Stimulated activated CD8-positive, alpha-beta memory T cell treated with anti-CD3 and anti-CD28 coated beads, Interleukin-4, amount 100 ng/mL, for 1 hour (primary cell): ENCODE results near the gene NRG3.
"Not testable (repeated sequence)": the region's sequence is repeated elsewhere in the genome, so short reads cannot be mapped to it uniquely, and the experiment has no call there.

Experiments
- DNase-seq, 2 donors: peaks; one replicate each; pipeline ENCODE4 v3.0.0-alpha.2; 2020; ENCODE audit warnings: low read depth in 2 of 2, low spot score in 1 of 2

Gene NRG3

DNA sequence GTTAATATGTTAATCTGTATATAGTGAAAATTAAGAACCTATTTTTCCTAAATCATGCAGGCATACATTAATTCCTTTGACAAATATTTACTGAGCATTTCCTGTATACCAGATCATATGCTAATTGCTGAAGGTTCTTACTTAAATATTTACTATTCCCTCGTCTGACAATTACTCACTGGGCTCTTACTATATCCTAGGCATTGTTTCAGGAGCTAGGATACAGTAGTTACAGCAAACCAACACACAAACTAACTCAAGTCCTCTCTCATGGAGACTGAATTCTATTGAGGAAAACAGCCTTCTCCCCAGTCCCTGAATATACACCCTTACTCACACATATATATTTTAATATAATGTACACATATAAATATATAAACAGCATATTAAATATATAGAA, 786.0 kb downstream of the NRG3 start:
- no peak for DNase-seq

DNA sequence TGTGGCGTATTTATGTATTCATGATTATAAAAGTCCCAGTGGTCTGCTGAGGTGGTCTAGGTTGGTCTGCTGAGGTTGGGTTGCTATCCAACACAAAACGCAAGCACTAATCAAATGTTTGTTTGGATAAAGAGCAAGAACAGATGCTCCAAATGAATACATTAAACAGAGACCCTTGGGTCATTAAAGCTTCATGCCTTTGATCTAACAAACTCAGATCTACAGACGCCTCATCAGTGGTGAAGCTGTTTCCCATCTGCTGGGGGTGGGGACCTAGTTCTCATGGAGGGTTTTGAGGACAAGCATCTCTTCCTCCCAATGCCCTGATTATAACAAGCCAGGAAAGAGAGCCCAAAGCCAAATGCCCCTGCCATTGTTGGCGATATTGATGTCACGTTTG, 786.7 kb downstream of the NRG3 start:
- no peak for DNase-seq

DNA sequence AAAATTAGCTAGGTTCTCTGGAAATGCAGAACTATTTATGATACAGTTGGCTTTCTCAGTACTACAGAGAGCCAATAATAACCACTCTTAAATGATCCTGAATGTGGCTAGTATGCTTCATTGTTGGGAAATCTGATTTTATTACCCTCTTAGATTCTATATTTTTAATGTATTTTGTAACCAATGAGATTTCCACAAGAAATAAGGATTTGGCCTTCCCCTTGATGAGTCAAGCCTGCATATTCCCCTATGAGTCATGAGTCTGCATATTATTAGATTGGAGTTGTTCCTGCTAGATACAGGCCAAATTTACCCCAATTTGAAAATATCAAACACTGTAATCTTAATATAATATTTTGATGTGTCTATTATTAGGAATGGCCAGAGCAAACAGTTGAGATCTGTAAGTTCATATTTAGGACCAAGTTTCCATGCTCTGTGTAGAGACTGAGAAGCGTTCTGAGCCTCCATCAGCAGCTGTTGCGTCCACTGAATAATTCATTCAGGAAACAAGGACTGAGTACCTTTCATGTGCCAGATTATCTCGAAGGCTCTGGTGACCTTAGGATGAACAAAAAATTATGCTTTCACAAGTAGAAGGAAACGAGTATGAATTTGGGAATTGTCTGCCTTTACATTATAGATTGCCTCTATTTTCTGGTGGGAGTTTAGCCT, 793.4 kb downstream of the NRG3 start:
- DNase-seq = no peak

DNA sequence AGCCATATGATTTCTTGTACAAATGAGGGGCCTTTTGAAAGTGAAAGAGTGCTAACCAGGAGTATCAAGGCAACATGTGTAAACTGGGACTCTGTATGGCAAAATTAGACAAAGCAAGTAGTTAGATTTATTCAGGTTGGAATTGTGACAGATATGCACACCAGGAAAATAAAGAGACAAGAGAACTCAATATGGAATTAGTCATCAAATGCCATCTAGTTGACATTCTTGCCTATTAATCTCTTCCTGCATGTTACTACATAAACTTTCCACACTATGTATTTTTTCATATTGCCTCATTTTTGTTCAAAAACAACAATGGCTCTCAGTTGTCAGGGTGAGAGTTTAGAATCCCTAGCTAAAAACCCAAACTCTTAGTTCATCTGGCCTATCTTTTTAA, 799.0 kb downstream of the NRG3 start:
- no peak for DNase-seq

DNA sequence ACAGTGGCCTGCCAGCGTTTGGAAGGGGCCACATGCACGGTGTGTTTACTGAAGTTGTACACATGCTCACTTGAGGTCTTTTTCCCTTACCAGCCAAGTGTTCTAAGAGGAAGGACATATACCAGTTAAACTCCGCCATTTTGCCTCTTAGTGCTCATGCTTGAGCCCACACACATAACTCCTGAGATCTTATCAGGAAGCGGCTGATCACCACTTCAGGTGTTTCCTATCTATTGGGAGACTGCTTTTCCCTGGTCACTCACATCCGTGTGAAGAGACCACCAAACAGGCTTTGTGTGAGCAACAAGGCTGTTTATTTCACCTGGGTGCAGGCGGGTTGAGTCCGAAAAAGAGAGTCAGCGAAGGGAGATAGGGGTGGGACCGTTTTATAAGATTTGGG, 802.9 kb downstream of the NRG3 start:
- not testable (repeated sequence) for DNase-seq

DNA sequence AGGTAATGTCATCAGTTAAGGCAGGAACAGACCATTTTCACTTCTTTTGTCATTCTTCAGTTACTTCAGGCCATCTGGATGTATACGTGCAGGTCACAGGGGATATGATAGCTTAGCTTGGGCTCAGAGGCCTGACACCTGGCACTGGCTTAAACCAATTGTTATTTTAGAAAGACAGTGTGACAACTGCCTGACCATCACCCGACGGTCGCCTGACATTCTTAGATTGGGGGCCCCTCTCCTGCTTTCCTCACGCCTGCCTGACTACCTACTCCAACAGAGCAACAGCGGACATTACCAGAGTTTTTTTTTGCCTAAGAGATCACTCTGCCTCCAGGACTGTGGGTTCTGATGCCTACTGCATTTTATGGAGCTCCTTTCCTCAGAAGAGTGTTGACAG, 803.5 kb downstream of the NRG3 start:
- DNase-seq = not testable (repeated sequence)

DNA sequence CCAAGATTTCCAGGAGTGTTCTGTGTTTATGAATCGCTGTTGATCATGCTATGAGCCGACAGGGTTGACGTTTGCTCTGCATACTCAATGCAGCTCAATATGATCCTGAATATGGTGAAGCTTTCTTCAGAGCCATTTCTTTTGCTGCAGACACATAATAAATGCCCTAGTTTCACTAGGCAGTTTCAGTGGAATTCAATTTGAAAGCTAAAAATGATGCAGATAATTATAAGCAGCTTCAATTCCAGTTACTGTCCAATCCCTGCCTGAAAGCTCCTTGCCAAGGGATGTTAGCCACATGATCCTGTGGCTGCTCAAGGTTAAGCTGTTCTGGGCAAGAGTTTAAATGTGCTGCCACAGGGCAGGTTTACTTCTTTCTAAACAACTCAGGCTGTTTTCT, 805.6 kb downstream of the NRG3 start:
- DNase-seq = no peak

DNA sequence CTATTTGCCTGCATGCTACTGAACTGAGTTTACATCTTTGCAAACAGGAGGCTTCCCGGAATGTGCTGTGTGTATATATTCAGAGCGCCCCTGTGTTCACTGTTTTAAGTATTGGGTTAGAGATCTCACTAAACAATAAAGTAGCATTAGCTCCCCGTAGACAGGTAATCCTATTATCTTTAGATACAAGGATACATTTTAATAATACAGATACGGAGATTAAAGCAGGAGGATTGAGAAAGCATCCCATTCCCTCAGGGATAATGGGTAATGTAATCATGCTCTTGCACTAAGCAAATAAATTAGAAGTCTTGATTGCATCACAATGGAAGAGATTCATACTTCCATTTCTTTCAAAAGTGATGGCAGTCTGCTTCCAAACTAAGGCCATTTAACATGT, 809.0 kb downstream of the NRG3 start:
- DNase-seq = no peak

DNA sequence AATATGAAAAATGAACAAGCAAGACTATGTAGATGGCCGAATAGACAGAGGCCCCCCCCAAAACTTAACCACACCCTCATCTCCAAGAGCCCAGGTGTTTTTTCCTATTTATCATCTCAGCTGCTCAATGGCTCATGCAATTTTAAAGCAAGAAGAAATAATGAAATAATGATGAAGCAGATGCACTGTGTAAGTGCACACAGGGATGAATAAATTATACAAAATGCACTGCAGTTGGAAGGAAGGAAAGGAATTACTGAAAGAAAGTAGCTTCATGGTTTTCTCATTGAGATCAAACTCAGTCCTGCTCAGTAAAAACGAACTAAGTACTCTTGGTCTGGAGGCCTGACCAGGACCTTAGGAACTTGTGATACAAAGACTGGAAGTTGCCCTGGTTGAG, 810.1 kb downstream of the NRG3 start:
- no peak for DNase-seq

DNA sequence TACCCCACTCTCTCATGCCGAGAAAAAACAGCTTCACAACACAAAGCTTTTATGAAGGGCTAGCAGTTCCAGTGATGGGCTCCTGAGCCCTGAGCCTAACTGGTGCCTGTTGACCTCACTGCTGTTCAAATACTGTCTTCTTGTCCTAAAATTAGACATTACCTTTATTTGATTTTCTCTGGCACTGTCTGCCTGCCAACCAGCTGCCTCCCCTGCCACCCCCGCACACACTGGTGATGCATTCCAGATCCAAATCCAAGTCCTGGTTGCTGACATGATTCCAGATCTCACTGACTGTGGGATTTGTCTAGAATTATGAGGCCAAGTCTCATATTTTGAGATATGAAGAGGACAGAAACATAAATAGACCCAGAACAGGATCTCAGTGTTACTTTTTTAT, 816.2 kb downstream of the NRG3 start:
- DNase-seq = no peak

DNA sequence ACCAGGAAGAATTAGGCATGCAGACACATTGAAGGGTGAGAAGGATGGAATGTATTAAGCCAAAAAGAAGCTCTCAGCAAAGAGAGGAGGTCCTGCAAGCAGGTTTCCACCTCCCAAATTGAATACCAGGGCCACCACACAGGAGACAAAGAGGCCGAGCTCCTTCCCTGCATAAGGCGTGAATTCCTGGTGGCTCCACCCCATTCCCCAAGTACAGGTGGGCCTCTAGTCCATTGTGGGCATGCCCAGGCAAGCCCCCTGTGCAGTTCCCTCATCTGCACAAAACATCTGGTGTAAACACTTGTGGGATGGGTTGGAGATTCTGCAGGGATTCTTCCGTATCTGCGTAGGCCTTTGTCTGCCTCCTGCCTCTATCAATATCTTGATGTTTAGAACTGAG, 817.5 kb downstream of the NRG3 start:
- no peak for DNase-seq

DNA sequence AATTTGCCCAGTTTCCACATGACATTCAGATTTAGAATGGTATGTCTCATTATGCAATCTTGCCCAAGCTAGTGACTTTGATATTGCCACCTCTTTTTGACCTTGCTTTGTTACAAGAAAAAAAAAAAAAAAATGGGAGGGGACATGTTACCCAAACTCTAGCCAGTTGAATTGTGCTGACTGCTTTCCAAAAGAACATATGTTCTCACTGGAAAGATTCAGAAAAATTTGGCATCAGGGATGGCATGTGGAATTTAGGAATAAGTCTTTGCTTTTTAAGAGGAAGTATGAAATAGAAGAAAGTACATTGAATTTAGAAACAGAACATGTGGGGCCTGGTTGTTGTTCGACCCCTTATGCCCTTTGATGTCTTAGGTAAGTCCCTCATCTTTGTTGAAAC, 846.8 kb downstream of the NRG3 start:
- no peak for DNase-seq

DNA sequence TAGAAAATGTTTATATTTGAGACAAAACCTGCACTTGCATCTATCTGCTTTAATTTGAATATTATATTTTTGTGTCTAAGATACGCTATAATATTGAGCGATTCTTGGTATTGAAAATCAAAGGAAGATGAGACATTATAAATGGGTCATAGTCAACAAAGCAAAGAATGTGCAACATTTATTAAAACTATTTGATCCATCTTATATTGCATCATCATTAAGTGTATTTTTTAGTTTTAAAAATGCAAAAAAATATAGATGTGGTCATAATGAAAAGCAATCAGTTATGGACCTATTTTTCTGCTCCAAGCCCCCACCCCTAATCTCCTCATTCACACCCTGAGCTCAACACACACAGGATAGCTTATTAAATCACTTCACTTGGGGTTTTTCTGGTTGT, 847.3 kb downstream of the NRG3 start:
- no peak for DNase-seq

DNA sequence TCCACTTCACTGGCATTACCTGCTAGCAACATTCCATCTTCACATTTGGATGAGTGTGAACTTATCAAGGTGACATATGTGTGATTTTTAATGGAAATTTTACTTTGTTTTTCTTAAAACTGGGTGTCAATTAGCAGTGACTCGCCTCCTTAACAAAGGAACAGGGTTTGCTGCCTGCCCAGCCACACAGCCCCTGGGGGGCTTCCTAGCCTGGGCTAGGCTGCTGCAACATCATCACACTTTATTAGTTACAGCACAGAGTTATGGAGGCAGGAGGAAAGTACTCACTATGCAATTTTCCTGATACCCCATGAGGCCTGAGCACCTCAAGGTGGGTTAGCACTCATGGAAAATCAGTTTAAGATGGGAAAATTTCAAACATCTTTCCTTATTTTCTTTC, 861.3 kb downstream of the NRG3 start:
- no peak for DNase-seq

DNA sequence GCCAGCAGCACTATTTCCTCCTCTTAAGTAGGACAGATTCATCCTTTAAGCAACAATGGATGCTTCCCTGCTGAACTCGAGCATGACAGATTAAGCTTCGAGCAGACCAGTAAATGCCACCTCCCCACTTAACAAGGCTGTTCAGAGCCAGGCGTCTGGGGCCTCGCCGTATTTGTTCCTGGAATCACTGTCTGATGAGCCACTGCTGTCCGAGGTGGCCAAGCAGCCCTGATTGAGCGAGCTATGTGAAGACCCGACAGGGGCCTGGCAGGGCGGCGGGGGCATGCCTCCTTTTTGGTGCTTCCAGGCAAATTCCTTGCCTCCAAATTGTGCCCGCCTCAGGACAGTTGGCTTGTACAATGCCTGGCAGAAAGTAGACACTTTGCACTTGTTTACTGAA, 862.6 kb downstream of the NRG3 start:
- DNase-seq = no peak

DNA sequence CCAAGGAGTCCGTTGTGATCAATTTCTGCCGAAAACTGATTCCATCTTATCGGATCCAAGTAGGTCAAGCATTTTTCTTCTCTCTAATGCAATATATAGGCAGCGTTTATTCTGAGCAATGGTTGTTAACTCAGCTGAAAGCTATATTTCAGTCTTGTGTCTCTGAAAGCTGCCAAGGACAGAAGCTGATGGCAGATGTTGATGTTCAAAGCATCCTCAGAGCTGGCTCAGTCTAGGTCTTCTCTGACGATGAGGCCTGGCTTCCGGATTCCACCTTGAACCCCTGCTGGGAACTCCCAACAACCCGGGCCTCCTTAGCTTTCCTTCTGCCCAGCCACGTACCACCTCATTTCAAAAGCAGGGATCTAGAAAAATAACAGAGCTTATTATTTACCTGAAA, 863.6 kb downstream of the NRG3 start:
- no peak for DNase-seq

DNA sequence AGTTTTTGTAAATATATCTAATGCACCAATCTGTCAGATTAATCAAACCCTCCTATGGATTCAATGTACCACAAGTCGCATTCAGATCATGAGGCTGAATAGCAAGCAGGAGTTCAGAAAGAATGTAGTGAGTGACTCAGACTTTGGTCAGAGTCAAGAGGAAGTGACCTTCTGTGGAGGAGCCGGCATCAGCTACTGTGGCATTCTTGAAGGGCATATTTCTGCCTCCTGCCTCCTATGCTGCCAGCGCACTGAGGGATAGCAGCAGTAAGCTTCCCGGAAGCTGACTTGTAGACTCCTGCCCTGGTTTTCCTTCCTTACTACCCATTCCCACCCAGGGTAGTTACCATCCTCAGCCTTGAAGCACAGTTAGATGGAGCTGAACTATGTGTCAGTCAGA, 867.5 kb downstream of the NRG3 start:
- no peak for DNase-seq

DNA sequence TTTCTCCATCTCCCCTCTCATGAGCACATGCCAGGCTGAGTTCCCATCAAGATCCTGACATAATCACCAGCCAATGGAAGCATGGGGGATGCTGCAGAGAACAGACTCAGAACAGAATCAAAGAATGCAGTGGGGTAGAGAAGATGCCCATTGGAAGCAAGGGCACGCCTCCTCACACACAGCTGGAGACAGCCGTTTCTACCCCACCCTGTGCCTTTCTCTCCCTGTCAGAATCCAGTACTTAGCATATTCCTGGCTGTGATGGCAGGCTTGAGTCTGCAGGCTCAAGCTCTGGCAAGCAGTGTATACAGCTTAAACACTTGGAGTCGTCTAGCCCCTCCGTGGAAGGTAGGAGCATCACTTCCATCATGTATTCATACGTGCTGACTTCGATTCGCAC, 867.9 kb downstream of the NRG3 start:
- no peak for DNase-seq

DNA sequence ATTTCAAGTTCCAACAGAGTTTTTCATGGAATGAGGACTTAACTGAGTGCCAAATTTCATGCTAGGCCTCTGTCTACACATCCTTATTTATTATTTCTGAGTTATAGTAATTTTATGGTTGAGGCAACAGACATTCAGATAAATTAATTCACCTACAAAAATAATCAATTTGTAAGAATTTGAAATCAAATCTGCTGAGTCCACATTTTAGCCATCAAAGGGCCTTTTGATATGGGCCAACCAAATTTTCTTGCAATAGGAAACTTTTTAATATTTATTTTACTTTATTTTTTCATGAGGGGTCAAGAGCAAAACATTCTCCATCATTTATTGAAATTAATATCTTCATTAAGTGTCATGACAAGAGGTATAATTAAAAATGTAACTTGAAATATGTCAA, 875.5 kb downstream of the NRG3 start:
- DNase-seq = no peak

DNA sequence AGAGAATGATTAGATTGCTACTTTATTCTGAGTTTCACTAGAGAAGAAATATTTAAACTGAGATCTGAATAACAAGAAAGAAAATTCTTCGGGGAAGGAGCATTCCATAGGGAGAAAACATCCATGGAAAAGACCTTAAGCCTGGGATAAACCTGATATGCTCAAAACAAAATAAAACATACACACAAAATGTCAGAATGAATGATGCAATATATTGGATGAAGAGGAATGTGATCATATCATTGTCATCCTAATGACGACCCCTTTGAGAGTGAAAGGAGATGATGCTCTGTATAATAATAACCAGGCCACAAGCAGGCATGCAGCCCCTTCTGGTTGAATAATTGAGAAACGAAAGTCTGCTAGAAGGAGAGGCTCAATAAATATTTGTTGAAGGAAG, 882.4 kb downstream of the NRG3 start:
- no peak for DNase-seq

DNA sequence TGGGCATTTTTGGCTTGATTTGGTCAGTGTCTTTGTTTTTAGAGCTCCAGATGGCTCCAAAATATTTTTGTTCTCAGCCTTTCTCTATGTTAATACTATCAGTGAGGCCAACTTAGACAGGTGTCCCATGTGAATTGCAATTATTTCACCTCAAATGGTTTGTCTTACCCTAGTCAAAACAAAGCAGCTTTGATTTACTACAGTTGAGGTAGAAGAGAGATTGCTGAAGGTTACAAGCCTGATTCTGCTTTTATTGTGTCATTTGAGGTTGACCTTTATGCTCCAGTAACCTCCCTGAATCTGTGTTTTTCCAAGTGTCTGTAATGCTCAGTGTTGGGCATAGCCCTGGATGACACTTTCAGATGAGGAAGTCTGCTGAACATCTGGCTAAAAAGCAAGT, 882.9 kb downstream of the NRG3 start:
- DNase-seq = no peak

DNA sequence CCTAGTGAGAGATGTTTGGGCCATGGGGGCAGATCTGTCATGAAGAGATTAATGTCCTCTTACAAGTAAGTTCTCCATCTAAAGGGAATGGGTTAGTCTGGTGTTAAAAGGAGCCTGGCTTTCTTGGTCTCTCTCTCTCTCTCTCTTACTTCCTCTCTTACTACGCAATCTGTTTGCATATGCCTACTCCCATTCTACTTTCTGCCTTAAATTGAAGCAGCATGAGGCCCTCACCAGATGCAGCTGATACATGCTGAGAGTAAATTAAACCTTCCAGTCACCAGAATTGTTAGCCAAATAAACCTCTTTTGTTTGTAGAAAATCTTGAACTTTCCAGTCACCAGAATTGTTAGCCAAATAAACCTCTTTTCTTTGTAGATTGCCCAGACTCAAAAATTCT, 884.1 kb downstream of the NRG3 start:
- DNase-seq = no peak

DNA sequence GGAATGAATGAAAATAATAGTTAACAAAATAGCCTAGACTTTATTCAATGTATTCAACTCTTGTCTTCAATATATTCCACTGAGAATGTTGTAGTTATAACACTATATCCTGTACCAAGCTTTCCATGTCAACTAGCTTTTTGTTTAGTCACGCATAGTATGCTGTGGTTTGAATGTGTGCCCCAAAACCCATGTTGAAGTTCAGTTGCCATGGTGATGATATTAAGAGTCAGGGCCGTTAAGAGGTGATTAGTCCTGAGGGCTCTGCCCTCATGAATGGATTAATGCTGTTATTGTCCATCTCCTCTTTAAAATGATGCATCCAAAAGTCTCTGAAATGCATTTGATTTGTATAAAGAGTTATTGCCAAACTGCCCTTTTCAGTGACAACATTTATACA, 887.6 kb downstream of the NRG3 start:
- no peak for DNase-seq

DNA sequence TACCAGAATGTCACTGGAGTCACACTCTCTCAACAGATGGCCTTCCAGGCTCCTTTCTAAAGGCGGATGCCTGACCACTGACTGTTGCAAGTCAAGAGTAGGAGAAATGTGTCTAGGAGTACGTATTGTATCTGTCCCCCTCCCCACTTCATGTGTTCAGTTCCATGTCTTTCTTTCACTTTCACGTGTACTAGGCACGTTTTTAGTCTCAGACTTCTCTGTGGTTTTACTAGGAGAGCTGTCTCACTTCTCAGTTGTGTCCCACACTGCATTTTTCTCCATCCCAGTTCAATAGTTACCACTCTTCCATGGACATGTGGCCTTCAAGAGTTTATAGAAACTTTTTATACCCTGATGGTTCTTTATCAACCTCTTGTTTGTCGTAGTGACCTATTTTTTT, 893.0 kb downstream of the NRG3 start:
- no peak for DNase-seq
